NCI-H1092 treated with DMSO at 0.1 percent for 48 hours (cell line): ENCODE results near the gene TJP1.
"Not testable (repeated sequence)": the region's sequence is repeated elsewhere in the genome, so short reads cannot be mapped to it uniquely, and the experiment has no call there.

ENCODE experiments used
- DNase-seq: peaks from one replicate; lab custom pipeline; 2025; lab: John Stamatoyannopoulos, UW

The TJP1 gene

DNA sequence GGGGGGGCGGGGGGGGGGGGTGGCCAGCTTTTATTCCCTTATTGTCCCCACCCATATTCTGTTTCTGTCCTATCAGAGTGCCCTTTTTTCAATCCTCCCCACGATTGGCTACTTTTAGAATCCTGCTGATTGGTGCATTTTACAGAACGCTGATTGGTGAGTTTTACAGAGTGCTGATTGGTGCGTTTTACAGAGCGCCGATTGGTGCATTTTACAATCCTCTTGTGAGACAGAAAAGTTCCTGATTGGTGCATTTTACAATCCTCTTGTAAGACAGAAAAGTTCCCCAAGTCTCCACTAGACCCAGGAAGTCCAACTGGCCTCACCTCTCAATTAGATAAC lies 164.8 kb downstream of the TJP1 start:
- not testable (repeated sequence) for DNase-seq

DNA sequence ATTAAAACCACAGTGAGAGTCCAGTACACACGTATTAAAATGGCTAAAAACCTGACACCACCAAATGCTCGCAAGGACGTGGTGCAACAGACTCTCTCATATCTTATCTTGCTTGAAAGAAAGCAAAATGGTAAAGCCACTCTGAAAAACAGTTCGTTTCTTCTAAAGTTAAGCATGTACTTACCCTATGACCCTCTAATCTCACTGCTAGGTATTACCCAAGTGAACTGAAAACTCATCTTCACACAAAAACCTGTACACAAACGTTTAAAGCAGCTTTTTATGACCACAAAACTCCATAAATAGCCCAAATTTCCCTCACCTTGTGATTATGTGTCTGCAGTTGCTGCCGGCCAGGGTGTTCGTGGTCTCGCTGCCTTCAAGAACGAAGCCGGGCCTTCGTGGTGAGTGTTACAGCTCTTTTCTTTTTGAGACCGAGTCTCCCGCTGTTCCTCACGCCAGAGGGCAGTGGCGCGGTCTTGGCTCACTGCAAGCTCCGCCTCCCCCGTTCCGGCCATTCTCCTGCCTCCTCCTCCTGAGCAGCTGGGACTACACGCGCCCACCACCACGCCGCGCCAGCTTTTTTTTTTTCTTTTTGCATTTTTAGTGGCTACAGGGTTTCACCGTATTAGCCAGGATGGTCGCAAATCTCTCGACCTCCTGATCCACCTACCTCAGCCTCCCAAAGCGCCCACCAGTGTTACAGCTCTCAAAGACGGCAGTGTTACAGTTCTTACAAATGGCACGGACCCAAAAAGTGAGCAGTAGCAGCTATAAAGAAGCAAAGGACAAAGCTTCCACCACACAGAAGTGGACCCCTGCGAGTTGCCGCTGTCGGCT lies 165.4 kb downstream of the TJP1 start:
- no peak for DNase-seq

DNA sequence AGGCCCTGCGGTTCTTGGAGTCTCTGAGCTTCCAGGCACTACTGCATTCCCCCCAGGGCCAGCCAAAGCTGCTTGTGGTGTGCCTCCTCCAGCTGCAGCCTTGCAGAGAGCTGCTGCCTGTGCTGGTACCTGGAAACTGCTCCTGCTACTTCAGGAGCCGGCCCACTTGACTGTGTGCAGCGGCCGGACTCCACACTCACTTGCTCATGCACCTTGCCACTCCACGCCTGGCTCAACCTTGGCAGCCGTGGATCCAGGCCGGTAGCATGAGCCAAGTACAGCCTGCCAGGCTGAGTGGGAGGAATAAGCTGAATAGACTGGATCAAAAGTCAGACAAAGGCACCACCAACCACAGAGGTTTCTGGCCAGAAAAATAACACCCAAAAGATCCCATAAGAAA lies 169.7 kb downstream of the TJP1 start:
- no peak for DNase-seq

DNA sequence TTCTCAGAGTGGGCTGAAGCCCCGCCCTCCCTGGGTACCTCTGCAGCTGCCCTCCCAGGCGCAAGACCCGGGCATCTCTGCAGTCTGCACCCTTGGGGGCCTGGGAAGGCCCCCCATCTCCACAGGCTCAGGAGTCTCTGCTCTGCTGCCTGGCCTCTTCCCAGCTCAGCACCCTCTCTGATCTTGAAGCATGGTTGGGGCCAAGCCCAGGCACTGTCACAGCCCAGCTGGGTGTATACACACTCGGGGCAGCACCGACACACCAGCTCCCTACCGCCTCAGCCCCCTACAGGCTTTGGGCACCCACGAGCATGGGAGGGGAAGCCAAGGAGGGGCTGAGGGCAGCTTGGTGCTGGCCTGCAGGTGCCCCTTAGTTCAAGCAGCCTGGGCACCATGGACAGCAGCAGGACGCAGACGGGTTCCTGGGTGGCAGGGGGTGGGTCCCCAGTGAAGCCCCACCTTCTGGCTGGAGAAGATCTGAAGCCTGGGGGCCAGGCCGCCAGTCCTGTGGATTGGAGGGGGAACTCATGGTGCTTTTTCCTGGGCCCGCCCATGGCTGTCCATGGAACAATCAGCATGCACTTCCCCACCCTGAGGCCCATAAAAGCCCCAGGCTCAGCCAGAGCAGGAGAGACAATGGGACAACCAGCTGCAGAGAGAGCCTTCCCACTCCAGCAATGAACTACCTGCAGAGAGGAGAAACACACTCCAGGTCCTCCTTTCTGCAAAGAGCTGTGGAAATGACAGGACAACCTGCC lies 170.6 kb downstream of the TJP1 start:
- DNase-seq: no peak
